HG02973 (cell line): ENCODE measurements around the gene DTHD1.

Source experiments
- ATAC-seq: cut with Tn5 transposase; IDR thresholded peaks from one replicate; pipeline ENCODE4 v1.9.1; 2021; ENCODE audit warnings: moderate library complexity; ENCODE audit not compliant: unreplicated experiment

Gene DTHD1

GRCh38 chr4:36281384-36282106 is at the start of gene DTHD1:
TSS of gene DTHD1 (plus strand) at chr4:36281616. CDS start at chr4:36281759, 143 bp downstream.
- no peak for ATAC-seq

- ATAC-seq, result no peak
Observed at GRCh38 chr4:36233567-36234266, 47.7 kb upstream of the DTHD1 start.

DNA sequence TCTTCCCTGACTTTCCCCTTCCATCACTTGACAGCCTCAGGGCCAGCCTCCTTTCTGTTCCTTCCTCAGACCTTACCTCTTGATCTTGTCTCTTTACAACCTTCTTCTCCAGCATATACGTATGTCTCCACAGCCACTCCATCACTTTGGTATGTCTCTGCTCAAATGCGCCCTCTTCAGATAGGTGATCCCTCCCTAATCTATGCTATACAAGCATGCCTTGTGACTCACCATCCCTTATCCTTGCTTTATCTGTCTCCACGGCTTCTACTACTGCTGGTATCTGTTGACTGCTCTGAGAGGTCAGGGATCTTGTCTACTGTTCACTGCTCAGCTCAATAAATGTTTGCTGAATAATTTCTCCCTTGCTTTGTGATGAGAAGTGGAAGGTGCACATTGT is 46.1 kb upstream of the DTHD1 start:
- ATAC-seq, result no peak

DNA sequence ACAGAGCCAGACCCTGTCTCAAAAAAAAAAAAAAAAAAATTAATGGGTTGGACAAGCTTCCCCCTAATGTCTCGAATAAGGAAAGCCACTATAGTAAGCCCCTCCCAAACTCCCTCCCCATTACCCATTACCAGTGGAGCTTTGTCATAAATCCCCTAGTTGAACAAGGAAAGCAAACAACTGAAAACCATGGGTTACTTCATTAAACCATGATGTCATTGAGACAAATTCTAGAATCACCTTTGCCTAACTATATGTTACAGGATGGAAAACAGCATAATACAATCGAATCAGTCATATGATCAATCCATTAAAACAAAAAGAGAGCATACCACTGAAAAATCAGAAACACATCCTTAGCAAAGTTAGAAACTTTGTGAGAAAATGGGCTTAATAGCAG is 45.3 kb upstream of the DTHD1 start:
- no peak for ATAC-seq

DNA sequence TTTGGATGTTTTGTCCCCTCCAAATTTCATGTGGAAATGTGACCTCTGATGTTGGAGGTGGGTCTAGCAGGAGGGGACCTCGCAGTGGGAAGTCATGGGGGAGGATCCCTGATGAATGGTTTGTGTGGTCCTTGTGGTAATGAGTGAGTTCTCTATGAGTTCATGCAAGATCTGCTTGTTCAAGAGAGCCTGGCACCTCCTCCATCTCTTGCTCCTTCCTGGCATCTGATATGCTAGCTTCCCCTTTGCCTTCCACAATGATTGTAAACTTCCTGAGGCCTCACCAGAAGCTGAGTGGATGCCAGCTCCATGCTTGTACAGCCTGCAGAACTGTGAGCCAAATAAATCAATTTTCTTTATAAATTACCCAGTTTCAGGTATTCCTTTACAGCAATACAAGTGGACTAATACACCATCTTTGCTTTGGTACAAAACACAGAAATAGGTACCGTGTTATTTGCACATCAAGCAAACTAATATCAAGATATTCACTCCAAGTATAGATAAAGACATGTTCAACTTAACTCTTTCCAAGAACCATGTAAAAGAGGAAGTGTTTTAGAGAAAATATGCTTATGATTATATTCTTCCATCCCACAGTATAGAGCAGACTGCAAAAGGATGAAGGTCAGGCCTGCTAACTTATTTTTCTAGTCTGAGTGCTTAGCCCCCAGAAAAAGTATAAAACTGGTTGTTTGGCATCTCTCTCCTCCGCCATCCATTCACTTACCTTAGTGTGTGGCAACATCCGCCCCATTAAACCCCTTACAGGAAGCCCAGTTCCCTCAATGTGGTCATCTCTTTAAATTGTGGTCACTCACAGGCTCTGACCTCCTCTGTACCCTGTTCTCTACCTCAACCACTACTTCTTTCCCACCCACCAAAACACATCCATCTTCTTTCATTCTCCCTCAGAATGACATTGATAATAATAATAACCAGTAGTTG is 43.8 kb upstream of the DTHD1 start:
- no peak for ATAC-seq

- ATAC-seq, result peak; percentile 43
Observed at GRCh38 chr4:36241771-36242170, 39.6 kb upstream of the DTHD1 start.

- no peak for ATAC-seq
Observed at GRCh38 chr4:36242629-36243354, 38.6 kb upstream of the DTHD1 start.

- peak; percentile 25 for ATAC-seq
Observed at GRCh38 chr4:36243355-36244256, 37.8 kb upstream of the DTHD1 start.

DNA sequence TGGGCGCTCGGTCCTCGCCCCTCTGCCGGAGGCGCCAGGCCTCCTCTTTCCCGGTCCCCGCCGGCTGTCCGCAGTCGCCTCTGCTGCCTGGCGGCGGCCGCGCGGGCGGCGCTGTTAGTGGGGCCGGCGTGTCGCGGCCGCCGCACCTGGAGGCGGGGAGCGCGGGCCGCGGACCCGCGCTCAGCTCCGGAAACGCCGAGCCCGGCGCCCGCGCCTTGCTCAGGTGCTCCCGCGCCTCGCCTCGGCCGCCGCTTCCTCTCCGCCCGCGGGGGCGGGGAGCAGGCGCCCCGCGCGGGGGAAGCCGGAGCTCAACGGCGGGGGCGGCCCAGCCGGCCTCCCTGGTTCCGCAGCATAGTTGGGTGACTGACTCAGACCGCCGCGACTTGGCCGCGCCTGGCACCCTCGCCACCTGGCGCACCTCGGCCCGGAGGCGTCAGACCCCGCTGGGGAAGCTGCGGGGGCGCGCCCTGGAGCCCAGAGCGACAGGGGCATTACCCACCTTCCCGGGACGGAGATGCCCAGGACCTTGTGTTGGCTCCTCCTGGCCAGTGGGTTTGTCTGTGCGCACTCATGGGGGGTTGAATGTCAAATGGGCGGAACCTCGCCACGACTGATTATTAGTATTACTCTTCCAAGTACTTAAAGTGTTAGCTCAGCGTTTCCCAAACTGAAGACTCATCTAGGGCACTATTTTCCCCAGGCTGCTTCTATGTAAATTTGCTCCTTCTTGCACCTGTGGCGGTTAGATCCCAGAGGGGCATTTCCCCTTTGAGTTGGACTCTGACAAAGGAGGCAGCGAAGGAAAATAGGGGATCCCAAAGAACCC is 36.9 kb upstream of the DTHD1 start, which contains the start of gene ARAP2:
Gene ARAP2 (minus strand): TSS at position 258 of the 826 bp plus-strand sequence. CDS start 15,028 bp downstream, outside the sequence.
- peak; percentile 56 for ATAC-seq

GRCh38 chr4:36249610-36250009 is 31.8 kb upstream of the DTHD1 start:
- ATAC-seq, result peak; percentile 39

GRCh38 chr4:36251983-36252382 is 29.4 kb upstream of the DTHD1 start:
- no peak for ATAC-seq

DNA sequence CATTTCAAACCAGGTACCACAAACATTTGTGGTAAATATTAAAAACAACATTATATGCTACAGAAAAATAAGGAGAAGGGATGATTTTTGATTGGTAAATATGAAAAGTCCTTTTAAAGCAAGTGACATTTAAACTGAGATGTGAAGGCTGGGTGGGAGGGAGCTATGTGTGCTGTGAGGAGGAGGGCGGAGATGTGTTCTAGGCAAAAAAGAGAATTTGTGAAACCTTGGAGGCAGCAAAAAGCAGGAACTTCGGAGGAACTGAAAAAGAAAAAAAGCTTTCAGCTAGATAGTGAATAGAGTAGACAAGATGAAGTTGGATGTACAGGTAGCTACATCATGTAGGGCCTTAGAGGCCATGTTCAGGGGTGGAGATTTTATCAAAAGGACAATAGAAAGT is 27.0 kb upstream of the DTHD1 start:
- ATAC-seq, result no peak

DNA sequence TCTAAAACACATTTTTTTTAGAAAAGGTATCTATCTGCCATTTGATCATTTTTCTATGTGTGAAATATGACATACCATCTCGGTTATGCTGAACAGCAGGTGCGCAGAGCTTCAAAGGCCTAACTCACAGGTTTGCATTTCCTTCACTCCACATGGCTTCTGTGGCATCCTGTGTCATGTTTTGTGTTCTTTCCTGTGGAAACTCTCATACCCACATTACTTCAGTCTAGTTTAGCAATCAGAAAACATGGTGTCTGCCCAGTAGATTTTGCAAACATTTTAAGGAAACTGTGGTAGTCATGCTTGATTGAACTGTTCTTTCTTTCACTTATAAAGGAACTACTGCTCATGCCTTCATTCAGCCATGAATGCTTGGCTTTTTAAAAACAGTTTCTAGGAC is 25.8 kb upstream of the DTHD1 start:
- ATAC-seq, result peak; percentile 87

GRCh38 chr4:36256398-36256891 is 25.0 kb upstream of the DTHD1 start:
- peak; percentile 42 for ATAC-seq

- no peak for ATAC-seq
Observed at GRCh38 chr4:36260731-36261130, 20.7 kb upstream of the DTHD1 start.

DNA sequence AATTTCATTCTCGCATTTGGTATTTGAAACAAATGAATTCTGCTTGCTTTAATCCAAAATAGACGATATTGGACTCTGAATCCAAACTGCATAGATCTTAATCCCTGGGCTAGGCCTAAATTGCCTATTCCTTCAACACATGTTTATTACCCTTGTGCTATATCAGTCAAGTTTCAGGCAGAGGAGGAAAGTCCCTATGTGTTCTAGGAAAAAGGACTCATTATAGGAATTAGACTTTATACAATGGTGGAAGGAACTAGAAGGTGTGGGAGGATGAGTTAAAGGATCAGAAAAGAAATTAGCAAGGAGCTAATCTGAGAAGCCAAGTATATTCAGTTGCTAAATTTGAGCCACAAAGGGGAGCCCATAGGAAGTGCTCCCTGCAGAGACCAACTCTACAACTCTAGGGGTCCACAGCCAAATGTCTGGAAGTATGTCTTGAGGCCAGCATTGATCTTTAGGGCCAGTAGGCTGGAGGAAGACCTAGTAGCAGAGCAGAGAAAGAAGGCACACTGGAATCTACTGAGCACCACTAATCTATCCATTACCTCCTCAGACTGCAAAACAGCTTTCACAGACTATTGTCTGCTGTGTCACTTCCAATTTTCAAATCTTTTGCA is 17.1 kb upstream of the DTHD1 start:
- no peak for ATAC-seq

GRCh38 chr4:36267486-36268268 is 13.7 kb upstream of the DTHD1 start:
- ATAC-seq, result no peak
